Head of caudate nucleus (tissue), 42 donors: ENCODE results near the gene VRTN.
A peak's percentile ranks its signal among the peaks of the same experiment; 100 is the strongest.

ENCODE experiments used
- DNase-seq, 42 donors: peaks; one replicate each; pipeline versions ENCODE4 v3.0.0 to v3.0.0-alpha.2; 2020 to 2021; ENCODE audit warnings: mixed read lengths in 7 of 42
- intact Hi-C: fragments of 100-400 bp; cut with DNase I; formaldehyde crosslinking; loops from one replicate; pipeline ENCODE4 v1.15.0; 2022

VRTN gene

DNA sequence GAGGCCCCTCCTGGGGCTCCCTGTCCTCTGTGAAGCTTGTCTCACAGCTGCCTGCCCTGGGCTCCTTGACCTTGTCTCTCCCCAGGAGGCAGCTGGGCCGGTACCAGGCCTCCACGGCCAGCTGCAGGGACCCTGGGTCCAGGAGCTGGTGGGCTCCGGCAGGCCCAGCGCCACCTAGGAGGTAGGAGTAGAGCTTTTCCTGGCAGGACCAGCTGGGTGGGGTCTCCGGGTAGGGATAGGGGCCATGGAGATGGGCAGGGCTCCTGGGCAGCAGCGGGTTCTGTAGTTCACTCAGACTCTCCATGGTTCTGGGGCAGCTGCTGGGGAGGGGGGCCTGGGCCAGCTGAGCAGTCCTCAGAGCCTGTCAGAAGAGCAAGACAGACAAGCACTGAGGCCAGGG, 61.2 kb downstream of the VRTN start:
- intact Hi-C loops: no loop called here
- DNase-seq: peak in 7 of 42 donors; percentile 0 to 29 (median 19)
